ENCODE results near the gene SLC26A9. TPM values are rescaled to one million over a fixed set of nuclear protein-coding genes. Genes with fewer than 3 reads are reported as not detected.

The SLC26A9 gene
- total and polyA plus RNA-seq, 10 of the 15 experiments (the other 5 are each of a cell fraction or from before 2014, with no cell fraction given), result 0.09 to 0.40 (median 0.17) TPM

DNA sequence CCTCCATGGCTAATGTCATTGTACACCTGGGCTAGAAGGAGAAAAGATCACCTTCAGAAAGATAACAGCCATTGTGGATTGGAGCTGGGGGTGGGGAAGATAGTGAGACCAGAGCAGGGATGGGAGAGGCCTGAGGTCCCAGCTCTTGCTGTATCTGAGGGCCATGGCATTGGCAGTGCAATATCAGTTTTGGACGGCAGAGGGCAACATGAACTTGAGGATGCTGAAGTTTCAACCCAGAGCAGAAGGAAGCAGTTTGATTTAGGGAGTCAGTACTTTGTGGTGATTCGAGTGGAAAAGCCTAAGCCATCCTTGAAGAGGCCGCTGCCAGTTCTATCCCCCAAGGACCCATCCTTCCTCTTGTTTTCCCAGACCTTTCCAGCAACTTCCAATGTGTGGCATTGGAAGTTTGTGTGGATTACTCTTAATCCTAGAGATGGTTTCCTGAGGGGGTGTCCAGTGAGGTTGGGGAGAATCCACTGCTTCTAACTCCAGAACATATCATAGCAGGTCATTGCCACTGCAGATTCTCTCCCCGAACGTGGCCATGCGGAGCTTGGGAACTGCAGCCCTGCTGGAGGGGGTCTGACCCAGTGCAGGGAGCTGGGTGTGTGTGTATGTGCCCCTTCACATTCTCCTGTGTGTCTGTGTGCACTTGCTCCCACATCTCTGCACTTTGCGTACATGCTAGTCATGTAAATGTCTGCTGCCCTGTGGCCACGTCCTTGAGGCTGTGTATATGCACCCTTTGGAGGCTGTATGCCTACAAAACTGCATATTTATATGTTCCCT is 24.1 kb downstream of the SLC26A9 start:
- RAD21 ChIA-PET (ENCODE audit: unreplicated experiment), result interaction anchor here (1.0 to 6.2 kb wide), 15 partner anchors 11 to 261 kb away, joined by 3 to 158 read pairs (median 5); partner anchors contain the start of gene SLC26A9
- H3K9ac ChIP-seq (ENCODE audit: control insufficient read depth, insufficient read depth, low read length), result no peak overlapping the region
- in situ Hi-C loops (cut with MboI) (no loop called here), intact Hi-C loops (cut with micrococcal nuclease; ENCODE audit: unreplicated experiment) (loop anchor here (1.0 to 5.0 kb wide), 5 partner anchors 58 to 262 kb away; partner anchors contain the start of gene SLC41A1)
- H3K4me1 ChIP-seq (ENCODE audit: control insufficient read depth, insufficient read depth, low read length), result no peaks in the 10 kb centered on the region; the same call in 1 of the 2 replicates
- H3K79me2 ChIP-seq (ENCODE audit: control insufficient read depth, insufficient read depth, low read length), result no peaks in the 10 kb centered on the region
- no peaks in the 10 kb centered on the region for H3K9me3 ChIP-seq (replicated peaks; ENCODE audit: control insufficient read depth, insufficient read depth, low read length)
- no TSS peak for BruUV-seq (replicated peaks)
- H3K27me3 ChIP-seq (replicated peaks in 1 of 2; ENCODE audit: control insufficient read depth in 2 of 2, insufficient read depth in 2 of 2, low read length in 1 of 2), result peaks cover 2 to 4% of the 10 kb centered on the region in 2 experiments; a peak in 2 of 4 replicates
- H3K36me3 ChIP-seq (ENCODE audit: control insufficient read depth in 2 of 2, insufficient read depth in 2 of 2, low read length in 1 of 2), result no peaks in the 10 kb centered on the region
- no peak overlapping the region for H3K27ac ChIP-seq (ENCODE audit: control insufficient read depth, insufficient read depth)
- DNase-seq (ENCODE audit: low read depth, low spot score) (peak; percentile 24), FAIRE-seq (peak; percentile 91), ATAC-seq (peak; percentile 94)
- no peak overlapping the region for H3K4me3 ChIP-seq
- POLR2A ChIA-PET, result interaction anchor here (1.0 kb wide), 1 partner anchor 59 kb away, joined by 5 read pairs; no protein-coding TSS in a partner anchor
- H3K4me2 ChIP-seq (ENCODE audit: control insufficient read depth, insufficient read depth), result no peak overlapping the region
- CTCF ChIA-PET, result interaction anchor here (0.6 to 8.2 kb wide), 38 partner anchors 9 to 260 kb away, joined by 3 to 230 read pairs (median 4); partner anchors contain the start of gene SLC26A9
- no peaks in the 10 kb centered on the region for H4K20me1 ChIP-seq (ENCODE audit: control insufficient read depth, insufficient read depth)
- H2AFZ ChIP-seq (ENCODE audit: control insufficient read depth, low read depth, low read length), result no peak overlapping the region
- WGBS (ENCODE audit: insufficient coverage, insufficient replicate concordance, low lambda C conversion rate, missing lambda C conversion rate), result 12% methylated on average over 8 of the region's 8 CpGs
- SMC1A ChIA-PET (ENCODE audit: uncharacterized antibody, unreplicated experiment), result interaction anchor here (0.5 to 4.8 kb wide), 18 partner anchors 8 to 328 kb away, joined by 3 to 110 read pairs (median 4); no protein-coding TSS in a partner anchor
- TF ChIP-seq NFXL1 (IDR thresholded peaks at IDR 0.05; ENCODE audit: borderline replicate concordance) (no peak), GATAD2B (conservative IDR thresholded peaks at IDR 0.05; ENCODE audit: low read depth) (no peak), SMC3 (IDR thresholded peaks at IDR 0.05; ENCODE audit: borderline replicate concordance, low read length) (peak; percentile 91), RCOR1 (conservative IDR thresholded peaks at IDR 0.05; ENCODE audit: low read depth, low read length) (no peak), ZBED1 (IDR thresholded peaks at IDR 0.05; ENCODE audit: borderline replicate concordance) (no peak), ZNF622 (IDR thresholded peaks at IDR 0.05) (no peak), LARP7 (IDR thresholded peaks at IDR 0.05) (no peak), KDM1A (IDR thresholded peaks at IDR 0.05; ENCODE audit: borderline replicate concordance) (no peak), DPF2 (IDR thresholded peaks at IDR 0.05) (no peak), BACH1 (IDR thresholded peaks at IDR 0.05; ENCODE audit: borderline replicate concordance) (no peak), MEF2B (IDR thresholded peaks at IDR 0.05; ENCODE audit: partially characterized antibody, poor library complexity, severe bottlenecking) (no peak), RAD51 (IDR thresholded peaks at IDR 0.05) (no peak), NR2C1 (IDR thresholded peaks at IDR 0.05) (no peak), STAT1 (conservative IDR thresholded peaks at IDR 0.05) (no peak), CHD1 (IDR thresholded peaks at IDR 0.05; ENCODE audit: low read depth, low read length) (no peak), HDGF (IDR thresholded peaks at IDR 0.05) (no peak), RAD21 (IDR thresholded peaks at IDR 0.05; ENCODE audit: insufficient read depth, low read depth, low read length) (peak; percentile 91), NFYA (IDR thresholded peaks at IDR 0.05; ENCODE audit: borderline replicate concordance, low read depth, low read length) (no peak)
- TF ChIP-seq, protein P1, sequence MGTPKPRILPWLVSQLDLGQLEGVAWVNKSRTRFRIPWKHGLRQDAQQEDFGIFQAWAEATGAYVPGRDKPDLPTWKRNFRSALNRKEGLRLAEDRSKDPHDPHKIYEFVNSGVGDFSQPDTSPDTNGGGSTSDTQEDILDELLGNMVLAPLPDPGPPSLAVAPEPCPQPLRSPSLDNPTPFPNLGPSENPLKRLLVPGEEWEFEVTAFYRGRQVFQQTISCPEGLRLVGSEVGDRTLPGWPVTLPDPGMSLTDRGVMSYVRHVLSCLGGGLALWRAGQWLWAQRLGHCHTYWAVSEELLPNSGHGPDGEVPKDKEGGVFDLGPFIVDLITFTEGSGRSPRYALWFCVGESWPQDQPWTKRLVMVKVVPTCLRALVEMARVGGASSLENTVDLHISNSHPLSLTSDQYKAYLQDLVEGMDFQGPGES (IDR thresholded peaks at IDR 0.05), result no peak
- TF ChIP-seq, protein P2, sequence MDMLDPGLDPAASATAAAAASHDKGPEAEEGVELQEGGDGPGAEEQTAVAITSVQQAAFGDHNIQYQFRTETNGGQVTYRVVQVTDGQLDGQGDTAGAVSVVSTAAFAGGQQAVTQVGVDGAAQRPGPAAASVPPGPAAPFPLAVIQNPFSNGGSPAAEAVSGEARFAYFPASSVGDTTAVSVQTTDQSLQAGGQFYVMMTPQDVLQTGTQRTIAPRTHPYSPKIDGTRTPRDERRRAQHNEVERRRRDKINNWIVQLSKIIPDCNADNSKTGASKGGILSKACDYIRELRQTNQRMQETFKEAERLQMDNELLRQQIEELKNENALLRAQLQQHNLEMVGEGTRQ (IDR thresholded peaks at IDR 0.05; ENCODE audit: borderline replicate concordance, low read depth, low read length), result no peak
- TF ChIP-seq, protein P3, sequence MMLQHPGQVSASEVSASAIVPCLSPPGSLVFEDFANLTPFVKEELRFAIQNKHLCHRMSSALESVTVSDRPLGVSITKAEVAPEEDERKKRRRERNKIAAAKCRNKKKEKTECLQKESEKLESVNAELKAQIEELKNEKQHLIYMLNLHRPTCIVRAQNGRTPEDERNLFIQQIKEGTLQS (IDR thresholded peaks at IDR 0.05; ENCODE audit: borderline replicate concordance, extremely low read depth, low read depth, low read length), result no peak
- TF ChIP-seq, protein P4, sequence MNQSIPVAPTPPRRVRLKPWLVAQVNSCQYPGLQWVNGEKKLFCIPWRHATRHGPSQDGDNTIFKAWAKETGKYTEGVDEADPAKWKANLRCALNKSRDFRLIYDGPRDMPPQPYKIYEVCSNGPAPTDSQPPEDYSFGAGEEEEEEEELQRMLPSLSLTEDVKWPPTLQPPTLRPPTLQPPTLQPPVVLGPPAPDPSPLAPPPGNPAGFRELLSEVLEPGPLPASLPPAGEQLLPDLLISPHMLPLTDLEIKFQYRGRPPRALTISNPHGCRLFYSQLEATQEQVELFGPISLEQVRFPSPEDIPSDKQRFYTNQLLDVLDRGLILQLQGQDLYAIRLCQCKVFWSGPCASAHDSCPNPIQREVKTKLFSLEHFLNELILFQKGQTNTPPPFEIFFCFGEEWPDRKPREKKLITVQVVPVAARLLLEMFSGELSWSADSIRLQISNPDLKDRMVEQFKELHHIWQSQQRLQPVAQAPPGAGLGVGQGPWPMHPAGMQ (IDR thresholded peaks at IDR 0.05; ENCODE audit: borderline replicate concordance), result no peak
